HepG2 (cell line): ENCODE data around the gene CEBPA.

Experiments
- REST ChIP-seq, 2 experiments: IDR thresholded peaks; 2 replicates each; pipeline ENCODE4 v1.6.1; 2011 to 2012; ENCODE audit warnings: low read length in 2 of 2, borderline replicate concordance in 1 of 2, low read depth in 1 of 2, mild to moderate bottlenecking in 1 of 2, moderate library complexity in 1 of 2
- STAT6 ChIP-seq: sonication (generic); formaldehyde crosslinking; IDR thresholded peaks from 2 replicates; pipeline ENCODE4 v1.4.0; 2020; ENCODE audit warnings: missing genetic modification reagents, mild to moderate bottlenecking, borderline replicate concordance
- TF ChIP-seq, protein P1 (sequence below): sonication (generic); formaldehyde crosslinking; IDR thresholded peaks from 2 replicates; pipeline ENCODE4 v1.9.0; 2021; ENCODE audit warnings: missing genetic modification reagents, mild to moderate bottlenecking, borderline replicate concordance

DNA sequence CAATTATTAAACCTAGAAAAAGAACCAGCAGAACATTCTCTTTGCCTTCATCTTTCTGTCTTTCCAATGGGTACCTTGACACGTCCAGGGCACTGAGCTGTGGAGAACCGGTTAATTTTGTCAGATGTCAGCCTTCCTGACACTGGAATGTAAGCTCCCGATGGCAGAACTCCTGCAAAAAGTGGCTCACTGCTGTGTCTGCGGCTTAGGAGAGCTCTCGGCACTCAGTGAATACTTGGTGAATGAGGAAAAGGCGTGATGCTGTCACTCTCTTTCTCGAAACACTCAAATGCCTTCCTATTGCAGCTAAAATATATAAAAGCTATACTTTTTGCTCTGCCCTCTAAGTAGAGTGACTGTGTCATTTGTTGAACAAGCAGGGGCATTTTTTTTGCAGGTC is 17.6 kb downstream of the CEBPA start:
- TF ChIP-seq, protein P1, sequence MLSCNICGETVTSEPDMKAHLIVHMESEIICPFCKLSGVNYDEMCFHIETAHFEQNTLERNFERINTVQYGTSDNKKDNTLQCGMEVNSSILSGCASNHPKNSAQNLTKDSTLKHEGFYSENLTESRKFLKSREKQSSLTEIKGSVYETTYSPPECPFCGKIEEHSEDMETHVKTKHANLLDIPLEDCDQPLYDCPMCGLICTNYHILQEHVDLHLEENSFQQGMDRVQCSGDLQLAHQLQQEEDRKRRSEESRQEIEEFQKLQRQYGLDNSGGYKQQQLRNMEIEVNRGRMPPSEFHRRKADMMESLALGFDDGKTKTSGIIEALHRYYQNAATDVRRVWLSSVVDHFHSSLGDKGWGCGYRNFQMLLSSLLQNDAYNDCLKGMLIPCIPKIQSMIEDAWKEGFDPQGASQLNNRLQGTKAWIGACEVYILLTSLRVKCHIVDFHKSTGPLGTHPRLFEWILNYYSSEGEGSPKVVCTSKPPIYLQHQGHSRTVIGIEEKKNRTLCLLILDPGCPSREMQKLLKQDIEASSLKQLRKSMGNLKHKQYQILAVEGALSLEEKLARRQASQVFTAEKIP (CRISPR knock-in tag): no peak
- no peak for TF ChIP-seq REST (IDR thresholded peaks at IDR 0.05; ENCODE audit: borderline replicate concordance in 1 of 2, low read depth in 1 of 2, low read length in 2 of 2)
- no peak for TF ChIP-seq STAT6 (CRISPR knock-in tag)
